Stimulated activated effector memory CD8-positive, alpha-beta T cell treated with anti-CD3 and anti-CD28 coated beads, Interleukin-12 subunit alpha, Interleukin-12 subunit beta, amount 100 ng/mL, for 72 hours (primary cell): ENCODE results near the gene ZDHHC21.
A peak's percentile ranks its signal among the peaks of the same experiment; 100 is the strongest.

Experiments
- ATAC-seq: fragments of 150-1000 bp; cut with Tn5 transposase; 2 replicates; pipeline ENCODE4 v1.10.0; 2021
- DNase-seq, 2 donors: peaks; one replicate each; pipeline ENCODE4 v3.0.0; 2021 to 2022; ENCODE audit warnings: low spot score in 2 of 2
- H3K27ac Mint-ChIP-seq: one replicate; pipeline ENCODE4 v1.8.0; 2022; ENCODE audit warnings: mild to moderate bottlenecking, mixed read lengths
- H3K36me3 Mint-ChIP-seq: one replicate; pipeline ENCODE4 v1.8.0; 2022; ENCODE audit warnings: mild to moderate bottlenecking, mixed read lengths
- H3K4me1 Mint-ChIP-seq: one replicate; pipeline ENCODE4 v1.8.0; 2022; ENCODE audit warnings: mixed read lengths
- H3K4me3 Mint-ChIP-seq: one replicate; pipeline ENCODE4 v1.8.0; 2022; ENCODE audit warnings: mild to moderate bottlenecking, mixed read lengths
- H3K9me3 Mint-ChIP-seq: one replicate; pipeline ENCODE4 v1.8.0; 2022; ENCODE audit warnings: mixed read lengths

The ZDHHC21 gene

DNA sequence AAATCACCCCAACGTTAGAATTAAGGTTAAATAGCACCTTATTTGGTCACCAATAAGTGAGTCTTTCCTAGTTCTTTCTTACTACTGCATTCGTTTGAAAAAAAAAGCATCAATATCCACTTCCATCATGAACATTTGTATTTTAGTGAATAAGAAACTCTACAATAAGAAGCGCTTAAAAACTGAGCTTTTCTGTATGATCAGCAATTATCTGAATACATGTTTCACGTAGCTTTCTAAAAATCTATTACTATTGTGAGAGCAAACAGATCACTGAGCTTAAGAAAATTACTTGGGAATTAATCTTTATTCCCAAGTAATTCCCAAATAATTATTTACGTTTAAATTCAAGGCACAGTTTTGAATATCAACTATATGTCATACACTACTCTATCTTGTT is 32.5 kb downstream of the ZDHHC21 start:
- ATAC-seq: no peak
- H3K9me3 Mint-ChIP-seq: peaks cover 3% of the 10 kb centered on the region
- H3K36me3 Mint-ChIP-seq: peaks cover 34% of the 10 kb centered on the region

DNA sequence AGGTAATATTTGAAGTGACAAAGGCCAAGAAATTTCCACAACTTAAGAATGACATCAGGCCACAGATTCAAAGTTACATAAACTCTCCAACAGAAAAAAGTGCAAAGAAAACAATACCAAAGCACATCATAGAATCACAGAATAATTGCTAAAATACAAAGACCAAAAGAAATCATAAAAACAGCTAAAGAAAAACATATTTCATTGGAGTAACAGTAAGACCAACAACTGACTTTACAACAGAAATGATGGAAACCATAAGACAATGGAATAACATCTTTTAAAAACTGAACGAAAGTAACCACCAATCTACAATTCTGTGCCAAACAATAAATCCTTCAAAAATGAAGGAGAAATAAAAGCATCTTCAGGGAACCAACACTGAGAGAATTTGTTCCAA is 38.3 kb downstream of the ZDHHC21 start:
- no peak for ATAC-seq
- Mint-ChIP-seq H3K36me3 (peaks cover 37% of the 10 kb centered on the region), H3K4me3 (no peak overlapping the region), H3K4me1 (no peaks in the 10 kb centered on the region), H3K27ac (no peak overlapping the region), H3K9me3 (peaks cover 13% of the 10 kb centered on the region)
- no peak for DNase-seq

More for the DNA sequence above, 32.5 kb downstream of the ZDHHC21 start:
- Mint-ChIP-seq H3K4me3 (no peak overlapping the region), H3K4me1 (no peaks in the 10 kb centered on the region), H3K27ac (no peak overlapping the region)
- no peak for DNase-seq

- no peak for ATAC-seq
- no peak for DNase-seq
- Mint-ChIP-seq H3K27ac (no peak overlapping the region), H3K9me3 (peaks cover 13% of the 10 kb centered on the region), H3K36me3 (peaks cover 24% of the 10 kb centered on the region), H3K4me3 (no peak overlapping the region), H3K4me1 (no peaks in the 10 kb centered on the region)
Observed at GRCh38 chr9:14653511-14653910, 39.7 kb downstream of the ZDHHC21 start.

DNA sequence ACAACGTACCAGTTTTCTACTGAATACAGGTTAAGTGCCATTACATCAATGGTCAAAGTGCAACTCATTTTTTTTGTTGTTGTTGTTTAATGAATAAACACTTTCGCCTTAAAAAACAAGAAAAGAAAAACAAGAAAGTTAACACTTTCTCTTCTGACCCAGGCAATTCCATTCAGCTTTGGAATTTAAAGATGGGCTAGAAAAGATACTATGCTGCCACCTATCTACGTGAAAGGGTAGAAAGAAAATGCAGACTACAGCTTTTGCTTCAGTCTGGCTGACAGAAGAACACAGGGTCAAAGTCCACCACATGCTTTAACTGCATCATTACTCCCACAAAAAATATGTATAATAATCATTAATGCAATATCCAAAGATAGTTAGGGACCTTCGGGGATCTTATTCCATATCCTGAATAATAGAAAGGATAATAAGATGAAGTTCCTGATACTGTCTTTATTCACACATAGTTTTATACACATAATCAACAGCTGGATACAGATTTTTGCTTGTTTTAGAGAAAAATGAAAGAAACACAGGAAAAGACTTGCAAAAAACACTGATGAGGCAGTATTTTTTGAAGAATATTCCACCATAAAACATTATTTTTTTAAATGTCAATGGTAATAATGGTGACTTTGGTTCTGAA is 40.4 kb downstream of the ZDHHC21 start:
- Mint-ChIP-seq H3K4me3 (no peak overlapping the region), H3K27ac (no peak overlapping the region), H3K9me3 (peaks cover 13% of the 10 kb centered on the region), H3K36me3 (peaks cover 18% of the 10 kb centered on the region), H3K4me1 (no peaks in the 10 kb centered on the region)
- no peak for ATAC-seq
- no peak for DNase-seq

DNA sequence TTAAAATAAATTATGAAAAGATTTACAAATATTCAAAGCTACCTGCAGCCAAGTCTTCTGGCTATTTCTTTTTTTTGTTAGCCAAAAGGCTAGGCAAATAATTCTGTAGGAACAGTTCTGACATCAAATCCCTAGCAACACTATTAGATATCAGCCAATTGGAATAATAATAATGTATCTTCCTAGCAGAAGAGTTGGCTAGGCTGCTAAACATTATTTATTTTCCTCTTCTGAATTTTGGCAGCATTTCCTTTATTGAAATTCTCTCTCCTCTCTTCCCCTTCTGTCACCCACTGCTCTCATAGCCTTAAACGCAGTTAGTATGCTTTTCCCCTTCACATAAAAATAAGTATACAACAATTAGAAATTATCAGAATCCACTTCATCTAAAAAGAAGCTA is 42.6 kb downstream of the ZDHHC21 start:
- Mint-ChIP-seq H3K4me3 (no peak overlapping the region), H3K4me1 (peaks cover 6% of the 10 kb centered on the region), H3K36me3 (peaks cover 13% of the 10 kb centered on the region), H3K27ac (no peak overlapping the region), H3K9me3 (peaks cover 10% of the 10 kb centered on the region)
- ATAC-seq: no peak
- no peak for DNase-seq

- DNase-seq (no peak), ATAC-seq (no peak)
- H3K27ac Mint-ChIP-seq: no peak overlapping the region
- no peak overlapping the region for H3K4me3 Mint-ChIP-seq
- H3K4me1 Mint-ChIP-seq: peaks cover 12% of the 10 kb centered on the region
- H3K36me3 Mint-ChIP-seq: peaks cover 1% of the 10 kb centered on the region
- H3K9me3 Mint-ChIP-seq: no peaks in the 10 kb centered on the region
Observed at GRCh38 chr9:14645648-14646047, 47.6 kb downstream of the ZDHHC21 start.

DNA sequence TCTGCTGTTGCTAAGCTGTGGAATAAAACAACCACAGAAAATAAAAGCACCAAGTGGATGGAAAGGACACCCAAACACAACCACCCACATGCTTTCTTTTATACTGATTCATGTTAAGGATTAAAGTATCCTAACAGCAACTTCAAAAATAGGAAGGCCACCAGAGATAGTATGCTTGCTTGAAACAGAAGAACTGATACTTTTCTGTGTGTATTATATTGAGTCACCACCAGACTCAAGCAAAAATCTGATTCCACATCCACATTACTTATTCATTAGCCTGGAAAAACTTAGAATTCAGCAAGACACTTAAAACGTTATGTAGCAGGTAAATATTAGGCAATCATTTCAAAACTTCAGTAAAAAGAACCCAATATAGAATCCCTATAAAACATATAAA is 52.3 kb downstream of the ZDHHC21 start:
- no peak for DNase-seq
- Mint-ChIP-seq H3K4me1 (peaks cover 7% of the 10 kb centered on the region), H3K9me3 (no peaks in the 10 kb centered on the region), H3K36me3 (no peaks in the 10 kb centered on the region), H3K4me3 (no peak overlapping the region), H3K27ac (no peak overlapping the region)
- ATAC-seq: no peak

- no peak overlapping the region for H3K27ac Mint-ChIP-seq
- DNase-seq (no peak), ATAC-seq (no peak)
- H3K36me3 Mint-ChIP-seq: no peaks in the 10 kb centered on the region
- H3K9me3 Mint-ChIP-seq: no peaks in the 10 kb centered on the region
- H3K4me3 Mint-ChIP-seq: no peak overlapping the region
- peaks cover 6% of the 10 kb centered on the region for H3K4me1 Mint-ChIP-seq
Observed at GRCh38 chr9:14640294-14640693, 52.9 kb downstream of the ZDHHC21 start.

DNA sequence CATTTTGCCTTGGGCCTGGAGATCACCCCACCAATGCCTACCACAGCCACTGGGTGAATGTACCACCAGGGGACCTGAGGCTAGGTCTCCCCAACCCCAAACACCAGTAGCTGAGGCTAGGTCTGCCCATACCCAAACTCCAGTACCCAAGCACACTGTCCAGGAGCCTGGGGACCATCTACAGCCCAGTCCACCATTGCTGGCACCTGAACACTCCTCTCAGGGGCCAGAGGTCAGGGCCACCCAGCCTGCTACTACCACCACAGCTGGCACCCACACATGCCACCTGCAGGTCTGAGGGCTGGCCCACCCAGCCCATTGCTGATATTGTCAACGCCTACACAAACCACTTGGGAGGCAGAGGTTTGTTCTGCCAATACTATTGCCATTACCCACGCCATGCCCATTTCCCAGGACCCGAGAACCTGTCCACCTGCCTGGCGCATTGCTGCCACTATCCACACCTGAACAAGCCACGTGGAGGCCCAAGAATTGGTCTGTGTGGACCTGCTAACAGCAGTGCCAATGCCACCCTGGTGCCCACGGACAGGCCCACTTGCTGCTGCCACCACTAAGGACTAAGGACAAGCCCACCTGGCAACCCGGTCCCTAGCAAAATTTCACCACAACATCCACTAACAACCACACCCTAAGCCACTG is 59.2 kb downstream of the ZDHHC21 start:
- H3K4me1 Mint-ChIP-seq: peaks cover 8% of the 10 kb centered on the region
- DNase-seq (no peak), ATAC-seq (no peak)
- H3K4me3 Mint-ChIP-seq: no peak overlapping the region
- no peak overlapping the region for H3K27ac Mint-ChIP-seq
- H3K36me3 Mint-ChIP-seq: no peaks in the 10 kb centered on the region
- H3K9me3 Mint-ChIP-seq: no peaks in the 10 kb centered on the region

DNA sequence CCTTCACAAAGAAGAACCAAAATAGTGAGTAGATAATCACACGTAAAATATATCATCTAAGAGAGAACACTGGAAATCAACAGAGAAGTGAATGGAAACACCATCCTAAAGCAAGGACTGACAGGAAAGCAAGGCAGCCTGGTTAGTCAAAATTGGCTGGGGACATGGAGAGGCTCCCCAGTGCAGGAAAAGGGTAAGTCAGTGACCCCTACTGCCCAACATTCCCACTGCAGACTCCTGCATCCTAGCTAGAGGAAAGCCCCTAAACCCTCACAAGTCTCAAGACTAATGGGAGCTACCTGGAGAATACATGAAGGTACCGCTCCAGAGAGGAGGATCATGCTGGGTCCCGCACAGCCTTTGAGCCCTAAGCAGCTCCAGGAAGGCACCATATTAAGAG is 60.1 kb downstream of the ZDHHC21 start:
- DNase-seq (no peak), ATAC-seq (no peak)
- Mint-ChIP-seq H3K4me1 (peaks cover 8% of the 10 kb centered on the region), H3K27ac (no peak overlapping the region), H3K36me3 (no peaks in the 10 kb centered on the region), H3K9me3 (no peaks in the 10 kb centered on the region), H3K4me3 (no peak overlapping the region)

- no peaks in the 10 kb centered on the region for H3K36me3 Mint-ChIP-seq
- ATAC-seq: no peak
- H3K9me3 Mint-ChIP-seq: no peaks in the 10 kb centered on the region
- H3K4me3 Mint-ChIP-seq: no peak overlapping the region
- H3K4me1 Mint-ChIP-seq: no peaks in the 10 kb centered on the region
- H3K27ac Mint-ChIP-seq: no peak overlapping the region
- no peak for DNase-seq
Observed at GRCh38 chr9:14627513-14627912, 65.7 kb downstream of the ZDHHC21 start.

- Mint-ChIP-seq H3K27ac (no peak overlapping the region), H3K4me1 (no peaks in the 10 kb centered on the region), H3K9me3 (no peaks in the 10 kb centered on the region), H3K36me3 (no peaks in the 10 kb centered on the region), H3K4me3 (no peak overlapping the region)
- no peak for DNase-seq
- no peak for ATAC-seq
Observed at GRCh38 chr9:14618836-14619420, 74.3 kb downstream of the ZDHHC21 start.

GRCh38 chr9:14616188-14616982 is 76.8 kb downstream of the ZDHHC21 start:
- no peaks in the 10 kb centered on the region for H3K36me3 Mint-ChIP-seq
- H3K9me3 Mint-ChIP-seq: no peaks in the 10 kb centered on the region
- DNase-seq (no peak), ATAC-seq (no peak)
- H3K4me1 Mint-ChIP-seq: no peaks in the 10 kb centered on the region
- no peak overlapping the region for H3K4me3 Mint-ChIP-seq
- no peak overlapping the region for H3K27ac Mint-ChIP-seq

DNA sequence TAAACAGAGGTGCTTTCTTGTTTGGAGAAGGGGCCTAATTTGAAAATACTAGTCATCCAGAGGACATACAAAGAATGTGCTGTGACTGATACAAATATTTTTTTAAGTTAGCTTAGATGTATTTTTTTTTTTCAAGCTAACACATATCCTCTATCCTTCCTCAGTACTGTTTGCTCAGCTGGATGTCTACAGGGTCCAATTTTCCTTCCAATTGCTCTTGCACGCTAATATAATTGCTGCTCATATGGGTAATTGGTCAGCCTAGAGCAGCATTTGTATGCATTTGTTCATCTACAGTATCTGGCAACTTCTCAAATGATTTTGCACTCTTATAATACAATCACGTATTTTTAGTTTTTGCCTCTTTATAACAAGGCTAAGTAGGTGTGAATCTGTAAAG is 84.7 kb downstream of the ZDHHC21 start:
- H3K27ac Mint-ChIP-seq: no peak overlapping the region
- H3K4me1 Mint-ChIP-seq: no peaks in the 10 kb centered on the region
- no peaks in the 10 kb centered on the region for H3K9me3 Mint-ChIP-seq
- DNase-seq (no peak), ATAC-seq (no peak)
- no peaks in the 10 kb centered on the region for H3K36me3 Mint-ChIP-seq
- no peak overlapping the region for H3K4me3 Mint-ChIP-seq

GRCh38 chr9:14597171-14597799 is 95.9 kb downstream of the ZDHHC21 start:
- DNase-seq (no peak), ATAC-seq (peak; percentile 32)
- no peaks in the 10 kb centered on the region for H3K36me3 Mint-ChIP-seq
- no peak overlapping the region for H3K4me3 Mint-ChIP-seq
- no peak overlapping the region for H3K27ac Mint-ChIP-seq
- peaks cover 19% of the 10 kb centered on the region for H3K9me3 Mint-ChIP-seq
- peaks cover 6% of the 10 kb centered on the region for H3K4me1 Mint-ChIP-seq
